ENCODE data around the gene IRF2. TPM values are rescaled to one million over a fixed set of nuclear protein-coding genes. Genes with fewer than 3 reads are reported as not detected.

Gene IRF2
- total RNA-seq, 1 donor from 2014 or later, result 21.8 TPM

- no peak for DNase-seq (ENCODE audit: extremely low spot score, unreplicated experiment)
- H3K4me3 Mint-ChIP-seq (ENCODE audit: unreplicated experiment), result no peak overlapping the region
- no peaks in the 10 kb centered on the region for H3K27me3 Mint-ChIP-seq (ENCODE audit: unreplicated experiment)
- TF ChIP-seq CTCF (IDR thresholded peaks at IDR 0.05), result no peak
- H3K36me3 Mint-ChIP-seq (ENCODE audit: unreplicated experiment), result peaks cover 2% of the 10 kb centered on the region
- H3K27ac Mint-ChIP-seq (ENCODE audit: unreplicated experiment), result no peak overlapping the region
- no peaks in the 10 kb centered on the region for H3K9me3 Mint-ChIP-seq (ENCODE audit: unreplicated experiment)
- peaks cover 42% of the 10 kb centered on the region for H3K4me1 Mint-ChIP-seq (ENCODE audit: unreplicated experiment)
Measured at GRCh38 chr4:184457535-184458249, 16.7 kb downstream of the IRF2 start.

- Mint-ChIP-seq H3K9me3 (ENCODE audit: unreplicated experiment) (no peaks in the 10 kb centered on the region), H3K4me3 (ENCODE audit: unreplicated experiment) (no peak overlapping the region), H3K4me1 (ENCODE audit: unreplicated experiment) (peaks cover 46% of the 10 kb centered on the region), H3K36me3 (ENCODE audit: unreplicated experiment) (peaks cover 2% of the 10 kb centered on the region), H3K27ac (ENCODE audit: unreplicated experiment) (no peak overlapping the region), H3K27me3 (ENCODE audit: unreplicated experiment) (no peaks in the 10 kb centered on the region)
- TF ChIP-seq CTCF (IDR thresholded peaks at IDR 0.05), result no peak
- no peak for DNase-seq (ENCODE audit: extremely low spot score, unreplicated experiment)
Measured at GRCh38 chr4:184456337-184456736, 18.0 kb downstream of the IRF2 start.

- H3K27me3 Mint-ChIP-seq (ENCODE audit: unreplicated experiment), result no peaks in the 10 kb centered on the region
- H3K9me3 Mint-ChIP-seq (ENCODE audit: unreplicated experiment), result no peaks in the 10 kb centered on the region
- TF ChIP-seq CTCF (IDR thresholded peaks at IDR 0.05), result no peak
- peaks cover 51% of the 10 kb centered on the region for H3K4me1 Mint-ChIP-seq (ENCODE audit: unreplicated experiment)
- H3K4me3 Mint-ChIP-seq (ENCODE audit: unreplicated experiment), result no peak overlapping the region
- H3K27ac Mint-ChIP-seq (ENCODE audit: unreplicated experiment), result no peak overlapping the region
- peaks cover 2% of the 10 kb centered on the region for H3K36me3 Mint-ChIP-seq (ENCODE audit: unreplicated experiment)
- no peak for DNase-seq (ENCODE audit: extremely low spot score, unreplicated experiment)
Measured at GRCh38 chr4:184455299-184455698, 19.1 kb downstream of the IRF2 start.

GRCh38 chr4:184453365-184454160 is 20.8 kb downstream of the IRF2 start:
- H3K36me3 Mint-ChIP-seq (ENCODE audit: unreplicated experiment), result peaks cover 7% of the 10 kb centered on the region

More at GRCh38 chr4:184453365-184454160, 20.8 kb downstream of the IRF2 start:
- Mint-ChIP-seq H3K4me1 (ENCODE audit: unreplicated experiment) (peaks cover 60% of the 10 kb centered on the region), H3K27me3 (ENCODE audit: unreplicated experiment) (no peaks in the 10 kb centered on the region), H3K27ac (ENCODE audit: unreplicated experiment) (peak overlapping the region; percentile 76), H3K9me3 (ENCODE audit: unreplicated experiment) (no peaks in the 10 kb centered on the region), H3K4me3 (ENCODE audit: unreplicated experiment) (peak overlapping the region; percentile 27)
- TF ChIP-seq CTCF (IDR thresholded peaks at IDR 0.05), result no peak
- no peak for DNase-seq (ENCODE audit: extremely low spot score, unreplicated experiment)

All from osteocyte (in vitro differentiated cells).